ENCODE results near the gene MSLN.

Gene MSLN

DNA sequence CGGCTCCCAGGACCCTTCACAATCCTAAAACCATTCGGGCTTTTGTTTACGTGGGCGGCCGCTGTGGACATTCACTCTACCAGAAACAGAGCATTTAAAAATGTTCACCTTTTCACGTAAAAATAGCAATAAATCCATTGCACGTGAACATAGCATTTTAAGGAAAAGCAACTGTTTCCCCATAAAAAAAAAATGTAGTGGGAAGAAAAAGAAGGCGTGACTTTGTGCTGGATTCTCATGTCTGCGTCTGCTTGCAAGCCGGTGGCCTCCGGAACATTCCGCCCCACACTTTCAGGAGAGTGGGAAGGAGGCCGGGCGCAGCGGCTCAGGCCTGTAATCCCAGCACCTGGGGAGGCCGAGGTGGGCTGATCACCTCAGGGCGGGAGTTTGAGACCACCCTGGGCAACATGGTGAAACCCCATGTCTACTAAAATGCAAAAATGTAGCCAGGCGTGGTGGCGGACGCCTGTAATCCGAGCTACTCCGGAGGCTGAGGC, 53.4 kb downstream of the MSLN start:
- DNase-seq, result no peak

DNA sequence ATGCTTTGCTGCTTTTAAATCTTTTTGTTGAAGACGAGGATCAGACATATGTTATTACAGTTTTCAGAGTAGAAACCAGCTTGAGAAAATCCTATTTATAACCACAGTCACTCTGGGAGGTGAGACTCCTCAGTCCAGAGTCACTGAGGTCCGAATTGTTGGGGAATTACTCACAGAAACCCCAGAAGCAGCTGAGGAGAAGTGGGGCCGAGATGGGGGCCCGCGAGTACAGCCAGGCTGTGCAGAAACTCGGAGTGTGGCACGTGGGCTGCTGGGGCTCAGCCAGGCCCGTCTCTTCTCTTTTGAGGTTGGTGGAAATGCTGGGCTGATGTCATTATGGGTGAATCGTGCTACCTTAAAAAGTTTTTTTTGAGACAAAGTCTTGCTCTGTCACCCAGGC, 54.4 kb downstream of the MSLN start:
- no peak for DNase-seq

- no peak for DNase-seq
Measured at GRCh38 chr16:815861-816260, 55.3 kb downstream of the MSLN start.

DNA sequence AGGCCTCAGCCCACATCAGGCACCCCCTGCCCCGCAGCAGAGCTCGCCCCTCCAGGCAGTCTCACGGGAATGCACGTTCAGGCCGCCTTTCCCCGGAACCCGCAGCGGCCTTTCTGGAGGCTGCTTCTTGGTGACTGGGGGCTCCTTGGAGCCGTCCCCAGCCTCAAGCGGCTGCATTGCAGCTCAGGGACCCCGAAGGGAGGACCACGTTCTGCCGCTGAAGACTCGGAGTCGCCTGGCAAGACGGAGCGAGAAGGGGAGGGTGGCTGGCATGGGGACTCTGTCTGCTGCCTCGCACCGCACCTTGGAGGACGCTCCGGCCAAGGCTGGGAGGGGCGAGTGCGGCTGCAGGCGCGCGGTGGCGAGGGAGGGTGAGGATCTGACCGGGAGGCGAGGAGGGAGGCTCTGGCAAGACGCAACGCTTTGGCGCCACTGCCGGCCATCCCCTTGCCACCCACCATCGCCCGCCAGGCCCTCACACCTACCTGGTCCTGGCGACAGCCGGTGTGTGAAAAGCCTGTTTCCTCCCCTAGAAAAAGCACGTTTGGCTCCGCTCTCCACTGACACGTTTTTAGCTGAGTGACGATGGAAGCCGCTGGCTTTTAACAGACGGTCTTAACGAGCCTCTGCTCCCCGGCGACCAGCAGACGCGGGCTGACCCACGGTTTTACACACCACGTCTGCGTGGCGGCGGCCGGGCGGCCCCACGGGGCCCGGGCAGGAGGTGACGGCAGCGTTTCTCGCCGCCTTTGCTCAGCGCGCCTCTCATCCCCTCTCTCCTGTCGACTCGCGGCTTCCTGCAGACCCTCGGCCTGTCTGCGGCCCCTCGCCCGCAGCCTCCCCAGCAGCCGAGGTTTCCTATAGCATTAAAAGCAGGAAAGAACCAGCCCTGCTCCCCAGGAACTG, 56.7 kb downstream of the MSLN start:
- DNase-seq, result no peak

DNA sequence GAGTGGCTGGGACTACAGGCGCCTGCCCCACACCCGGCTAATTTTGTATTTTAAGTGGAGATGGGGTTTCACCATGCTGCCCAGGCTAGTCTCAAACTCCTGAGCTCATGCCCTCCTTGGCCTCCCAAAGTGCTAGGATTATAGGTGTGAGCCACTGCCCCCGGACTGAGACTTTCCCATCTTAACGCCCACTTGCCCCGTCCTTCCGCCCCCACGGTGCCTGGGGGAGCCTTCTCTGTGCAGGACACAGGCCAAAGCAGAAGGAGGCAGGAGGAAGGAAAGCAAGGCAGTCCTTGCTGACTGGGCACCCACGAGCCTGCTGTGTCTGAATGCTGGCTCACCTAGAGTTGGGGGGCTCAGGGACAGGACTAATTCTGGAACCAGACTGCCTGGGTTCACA, 57.6 kb downstream of the MSLN start:
- DNase-seq, result no peak

All from SIG-M5 (cell line).